IPS-NIHi11 (cell line): Measurements from ENCODE around the gene DENND10.
"Not testable (repeated sequence)": the region's sequence is repeated elsewhere in the genome, so short reads cannot be mapped to it uniquely, and the experiment has no call there.

ENCODE experiments used
- DNase-seq: peaks from one replicate; pipeline ENCODE4 v3.0.0; 2012; ENCODE audit warnings: mixed read lengths, low spot score

The DENND10 gene

GRCh38 chr10:119166564-119166963 is 62.7 kb downstream of the DENND10 start:
- no peak for DNase-seq

- DNase-seq: no peak
Measured at GRCh38 chr10:119167041-119167440, 63.1 kb downstream of the DENND10 start.

- no peak for DNase-seq
Measured at GRCh38 chr10:119174109-119174508, 70.2 kb downstream of the DENND10 start.

- DNase-seq: no peak
Measured at GRCh38 chr10:119176166-119176565, 72.3 kb downstream of the DENND10 start.

- DNase-seq: no peak
Measured at GRCh38 chr10:119177708-119178371, 73.9 kb downstream of the DENND10 start.

DNA sequence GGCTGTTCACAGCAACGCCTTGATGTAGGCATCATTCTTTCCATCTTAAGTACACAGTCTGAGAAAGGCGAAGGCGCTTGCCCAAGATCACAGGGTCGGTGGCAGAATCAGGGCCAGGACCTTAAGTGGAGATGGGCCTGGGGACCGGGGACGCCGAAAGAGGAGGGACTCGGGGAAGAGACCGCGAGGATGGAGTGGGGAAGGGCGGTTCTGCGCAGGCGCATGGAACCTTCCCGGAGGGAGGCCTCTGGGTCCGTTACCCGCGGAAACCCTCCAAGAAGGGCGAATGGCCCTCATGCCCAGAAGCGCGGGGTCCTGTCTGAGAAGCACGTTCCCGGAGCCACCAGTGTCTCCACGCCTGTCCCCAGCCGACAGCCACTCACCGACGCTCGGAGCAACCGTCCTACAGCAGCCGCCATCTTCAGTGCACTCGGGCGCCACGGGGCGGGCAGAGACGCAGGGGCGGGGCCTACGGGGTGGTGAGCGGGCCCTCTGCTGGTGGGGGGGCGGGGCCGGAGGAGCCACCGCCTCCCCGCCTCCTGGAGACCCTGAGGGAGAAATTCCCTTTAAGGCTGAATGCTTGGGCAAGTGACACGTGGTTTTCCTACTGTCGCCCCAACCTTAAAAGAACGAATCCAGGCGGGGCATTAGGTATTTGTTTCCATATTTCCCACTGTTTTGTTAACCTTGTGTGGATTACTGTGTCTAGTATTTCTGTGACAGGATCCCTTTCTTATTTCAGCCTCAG is 74.6 kb downstream of the DENND10 start, which contains the start of gene PRDX3:
TSS of gene PRDX3 (minus strand) at position 441 of the 748 bp plus-strand sequence. CDS start at position 419, 22 bp downstream.
- peak; percentile 95 for DNase-seq

DNA sequence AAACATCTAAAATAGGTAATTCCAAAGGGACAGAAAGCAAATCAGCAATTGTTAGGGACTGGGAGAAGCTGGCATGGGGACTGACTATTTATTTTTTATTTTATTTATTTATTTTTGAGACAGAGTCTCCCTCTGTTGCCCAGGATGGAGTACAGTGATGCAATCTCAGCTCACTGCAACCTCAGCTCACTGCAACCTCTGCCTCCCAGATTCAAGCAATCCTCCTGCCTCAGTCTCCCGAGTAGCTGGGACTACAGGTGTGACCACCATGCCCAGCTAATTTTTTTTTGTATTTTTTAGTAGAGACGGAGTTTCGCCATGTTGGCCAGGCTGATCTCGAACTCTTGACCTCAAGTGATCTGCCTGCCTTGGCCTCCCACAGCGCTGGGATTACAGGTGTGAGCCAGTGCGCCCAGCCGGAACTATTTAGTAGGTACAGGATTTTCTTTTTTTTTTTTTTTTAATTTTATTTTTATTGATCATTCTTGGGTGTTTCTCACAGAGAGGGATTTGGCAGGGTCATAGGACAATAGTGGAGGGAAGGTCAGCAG is 77.0 kb downstream of the DENND10 start:
- DNase-seq: not testable (repeated sequence)

- DNase-seq: no peak
Measured at GRCh38 chr10:119183664-119184412, 79.9 kb downstream of the DENND10 start.
